ENCODE data around the gene PRMT7.

PRMT7 gene

GRCh38 chr16:68358951-68359350 is 48.1 kb downstream of the PRMT7 start:
- Histone ChIP-seq H3K79me2 (ENCODE audit: insufficient read depth, low read length) (peaks cover 69% of the 10 kb centered on the region), H3K4me3 (ENCODE audit: low read depth in 1 of 2, low read length in 2 of 2) (no peak overlapping the region; a peak in 1 of 4 replicates), H3K9ac (ENCODE audit: low read depth, low read length) (peak overlapping the region; percentile 92), H3K27ac (ENCODE audit: low read length) (peak overlapping the region; percentile 99), H3K4me1 (ENCODE audit: insufficient read depth, low read length) (peaks cover 92% of the 10 kb centered on the region), H3K9me3 (ENCODE audit: insufficient read depth, low read length, severe bottlenecking) (no peaks in the 10 kb centered on the region), H4K20me1 (ENCODE audit: insufficient read depth, low read length) (peaks cover 58% of the 10 kb centered on the region), H2AFZ (ENCODE audit: low read depth, low read length) (no peak overlapping the region), H3K4me2 (ENCODE audit: insufficient read depth, low read length) (peak overlapping the region; percentile 78), H3K27me3 (ENCODE audit: insufficient read depth, low read length, poor library complexity) (no peaks in the 10 kb centered on the region), H3K36me3 (ENCODE audit: insufficient read depth, low read length) (peaks cover 95% of the 10 kb centered on the region)
- DNase-seq (peak; percentile 63), ATAC-seq (ENCODE audit: insufficient read depth, low read depth) (peak; percentile 2)
- TF ChIP-seq CTCF (IDR thresholded peaks at IDR 0.05; ENCODE audit: borderline replicate concordance, extremely low read depth, low read length, poor library complexity, severe bottlenecking) (no peak), EZH2 (IDR thresholded peaks at IDR 0.05; ENCODE audit: borderline replicate concordance, low read depth, low read length, severe bottlenecking) (no peak)

GRCh38 chr16:68359398-68360191 is 48.8 kb downstream of the PRMT7 start:
- Histone ChIP-seq H3K9ac (ENCODE audit: low read depth, low read length) (peak overlapping the region; percentile 92), H3K27me3 (ENCODE audit: insufficient read depth, low read length, poor library complexity) (no peaks in the 10 kb centered on the region), H2AFZ (ENCODE audit: low read depth, low read length) (no peak overlapping the region), H4K20me1 (ENCODE audit: insufficient read depth, low read length) (peaks cover 65% of the 10 kb centered on the region), H3K4me3 (ENCODE audit: low read depth in 1 of 2, low read length in 2 of 2) (no peak overlapping the region), H3K79me2 (ENCODE audit: insufficient read depth, low read length) (peaks cover 69% of the 10 kb centered on the region), H3K27ac (ENCODE audit: low read length) (peak overlapping the region; percentile 99), H3K9me3 (ENCODE audit: insufficient read depth, low read length, severe bottlenecking) (no peaks in the 10 kb centered on the region), H3K4me1 (ENCODE audit: insufficient read depth, low read length) (peaks cover 92% of the 10 kb centered on the region), H3K4me2 (ENCODE audit: insufficient read depth, low read length) (peak overlapping the region; percentile 3; the same call in 1 of the 2 replicates), H3K36me3 (ENCODE audit: insufficient read depth, low read length) (peaks cover 95% of the 10 kb centered on the region)
- ATAC-seq (ENCODE audit: insufficient read depth, low read depth): peak; percentile 1
- TF ChIP-seq EZH2 (IDR thresholded peaks at IDR 0.05; ENCODE audit: borderline replicate concordance, low read depth, low read length, severe bottlenecking): no peak
- TF ChIP-seq CTCF (IDR thresholded peaks at IDR 0.05; ENCODE audit: borderline replicate concordance, extremely low read depth, low read length, poor library complexity, severe bottlenecking): no peak
- peak; percentile 58 for DNase-seq

GRCh38 chr16:68360547-68360946 is 49.7 kb downstream of the PRMT7 start:
- no peak overlapping the region for H3K4me3 ChIP-seq (ENCODE audit: low read depth in 1 of 2, low read length in 2 of 2)
- TF ChIP-seq EZH2 (IDR thresholded peaks at IDR 0.05; ENCODE audit: borderline replicate concordance, low read depth, low read length, severe bottlenecking): no peak
- TF ChIP-seq CTCF (IDR thresholded peaks at IDR 0.05; ENCODE audit: borderline replicate concordance, extremely low read depth, low read length, poor library complexity, severe bottlenecking): no peak
- no peak overlapping the region for H2AFZ ChIP-seq (ENCODE audit: low read depth, low read length)
- H3K4me2 ChIP-seq (ENCODE audit: insufficient read depth, low read length): no peak overlapping the region
- no peaks in the 10 kb centered on the region for H3K27me3 ChIP-seq (ENCODE audit: insufficient read depth, low read length, poor library complexity)
- no peak for ATAC-seq (ENCODE audit: insufficient read depth, low read depth)
- DNase-seq: peak; percentile 31
- no peaks in the 10 kb centered on the region for H3K9me3 ChIP-seq (ENCODE audit: insufficient read depth, low read length, severe bottlenecking)
- H3K79me2 ChIP-seq (ENCODE audit: insufficient read depth, low read length): peaks cover 69% of the 10 kb centered on the region
- 0 out of 2 replicates have a peak overlapping the region, but pooled peaks have one; percentile 9 for H3K9ac ChIP-seq (ENCODE audit: low read depth, low read length)
- peaks cover 92% of the 10 kb centered on the region for H3K4me1 ChIP-seq (ENCODE audit: insufficient read depth, low read length)
- peaks cover 74% of the 10 kb centered on the region for H4K20me1 ChIP-seq (ENCODE audit: insufficient read depth, low read length)
- peak overlapping the region; percentile 99 for H3K27ac ChIP-seq (ENCODE audit: low read length)
- peaks cover 97% of the 10 kb centered on the region for H3K36me3 ChIP-seq (ENCODE audit: insufficient read depth, low read length)

Measured in DND-41 (cell line).